GM13976 (cell line): ENCODE measurements around the gene CYFIP1.

ENCODE experiments used
- DNase-seq: peaks from one replicate; pipeline ENCODE4 v3.0.0; 2012; ENCODE audit warnings: low spot score
- CTCF ChIP-seq: IDR thresholded peaks from 2 replicates; pipeline ENCODE4 v1.5.1; 2012; ENCODE audit warnings: borderline replicate concordance, mild to moderate bottlenecking; ENCODE audit not compliant: insufficient read depth; ENCODE audit errors: extremely low read depth, missing control alignments, control extremely low read depth
- in situ Hi-C: fragments of 300-500 bp; cut with MboI; formaldehyde crosslinking; loops from one replicate; pipeline ENCODE4 v1.12.0; 2022; ENCODE audit warnings: low sequenced_read_pairs, mixed read lengths, inconsistent platforms; ENCODE audit not compliant: unreplicated experiment

Gene CYFIP1

DNA sequence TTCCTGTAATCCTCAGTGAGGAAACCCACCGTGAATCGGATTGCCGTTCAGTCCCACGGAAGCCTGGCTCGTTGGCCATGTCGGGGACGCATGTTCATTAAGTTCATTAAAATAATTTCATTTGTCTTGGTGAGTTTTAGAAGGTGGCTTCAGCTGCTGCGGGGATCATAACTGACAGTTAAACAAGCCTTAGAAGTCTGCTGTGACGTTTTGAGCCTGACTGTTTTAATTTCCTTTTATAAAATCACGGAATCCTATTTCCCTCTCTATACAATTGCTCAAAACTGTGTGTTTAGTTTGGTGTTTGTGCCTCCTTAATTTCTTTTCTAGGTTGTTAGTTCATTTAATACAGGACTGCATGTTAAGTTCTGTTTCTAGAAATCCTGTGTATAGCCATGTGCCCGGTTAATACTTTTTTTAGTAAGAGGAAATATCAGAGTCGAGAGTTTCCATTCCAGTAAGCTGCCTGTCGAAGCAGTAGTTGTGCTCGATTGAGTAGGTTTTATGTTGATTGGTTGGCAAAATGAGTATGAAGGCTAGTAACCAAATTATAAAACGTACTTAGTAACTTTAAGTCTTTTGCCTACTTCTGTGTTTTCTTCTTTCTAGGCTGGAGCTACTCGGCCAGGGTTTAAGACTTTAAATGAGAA is 141.0 kb downstream of the CYFIP1 start:
- in situ Hi-C loops = no loop called here
- DNase-seq = peak; percentile 49
- TF ChIP-seq CTCF = no peak

GRCh38 chr15:22838292-22839042 is 141.7 kb downstream of the CYFIP1 start, which contains the start of gene NIPA2:
NIPA2 (plus strand) TSS chr15:22838666; CDS start chr15:22851732, 13,066 bp downstream.
- in situ Hi-C loops = no loop called here
- peak; percentile 98 for DNase-seq
- no peak for TF ChIP-seq CTCF

DNA sequence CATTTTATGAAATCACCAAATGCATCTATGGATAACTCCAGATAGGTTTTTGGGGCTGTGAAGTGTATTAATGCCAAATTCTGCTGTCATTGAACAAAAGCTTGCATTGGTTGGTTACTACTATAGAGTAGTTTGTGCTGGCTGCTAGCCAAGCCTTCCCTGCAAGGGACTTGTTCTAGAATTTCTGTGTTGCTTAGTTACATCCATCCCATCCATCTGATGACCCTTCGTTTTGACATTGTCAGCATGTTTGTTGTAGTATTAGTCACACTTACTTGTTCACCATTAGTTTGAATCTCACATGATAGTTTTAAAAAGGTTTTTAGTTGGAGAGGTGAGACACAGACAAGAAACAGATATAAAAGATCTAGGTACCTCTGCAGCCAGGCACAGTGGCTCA is 148.7 kb downstream of the CYFIP1 start:
- in situ Hi-C loops = no loop called here
- DNase-seq = no peak
- TF ChIP-seq CTCF = no peak

DNA sequence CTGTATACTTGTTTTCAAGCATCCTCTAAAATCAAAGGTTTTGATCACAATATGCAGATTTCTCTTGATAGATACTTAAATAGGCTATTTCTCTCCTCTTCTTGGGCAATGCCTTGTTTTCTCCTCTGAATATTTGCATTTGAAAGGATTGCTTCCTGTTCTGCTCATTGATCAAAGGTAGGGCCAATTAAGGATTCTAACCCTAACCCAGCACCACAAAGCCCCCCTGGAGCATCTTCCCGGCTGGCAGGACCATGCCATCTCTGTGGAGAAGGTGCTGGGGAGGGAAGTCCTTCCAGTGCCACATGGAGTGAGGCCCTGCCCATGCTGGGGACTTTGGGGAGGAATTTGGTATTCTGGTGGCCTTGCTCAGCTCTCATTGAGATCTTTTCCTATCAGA is 153.0 kb downstream of the CYFIP1 start:
- no peak for DNase-seq
- no peak for TF ChIP-seq CTCF
- in situ Hi-C loops = no loop called here

GRCh38 chr15:22823495-22824128 is 156.6 kb downstream of the CYFIP1 start:
- DNase-seq = no peak
- no peak for TF ChIP-seq CTCF
- in situ Hi-C loops = no loop called here

DNA sequence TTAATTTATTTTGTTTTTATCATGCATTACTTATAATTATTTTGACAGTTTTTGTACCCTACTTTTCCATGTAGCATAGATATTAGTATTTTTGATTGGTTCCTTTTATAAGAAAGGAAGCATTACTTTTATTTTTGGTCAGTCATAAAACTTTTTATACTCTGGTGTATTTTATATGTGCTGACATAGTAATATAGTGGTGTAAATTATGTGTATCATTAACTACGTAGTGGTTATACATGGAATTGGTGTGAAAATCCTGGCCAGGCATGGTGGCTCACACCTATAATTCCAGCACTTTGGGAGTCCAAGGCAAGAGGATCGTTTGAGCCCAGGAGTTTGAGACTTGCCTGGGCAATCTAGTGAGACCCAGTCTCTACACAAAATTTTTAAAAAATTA is 160.5 kb downstream of the CYFIP1 start:
- in situ Hi-C loops = no loop called here
- no peak for DNase-seq

More for the DNA sequence above, 160.5 kb downstream of the CYFIP1 start:
- TF ChIP-seq CTCF = no peak
